CD4-positive, alpha-beta T cell (primary cell): ENCODE measurements around the gene SAXO1. TPM values are rescaled to one million over a fixed set of nuclear protein-coding genes. Genes with fewer than 3 reads are reported as not detected.

Source experiments
- ATAC-seq: fragments of 200-7000 bp; cut with Tn5 transposase; one replicate; pipeline ENCODE4 v1.10.0; 2022; ENCODE audit warnings: mild to moderate bottlenecking; ENCODE audit not compliant: poor library complexity
- CTCF ChIA-PET: fragments of 350-600 bp; sonication (Branson Sonifier 250); formaldehyde crosslinking; loops from one replicate; lab custom pipeline; 2021; ENCODE audit warnings: antibody characterized with exemption, inconsistent platforms; lab: Charles Lee
- POLR2A ChIA-PET: fragments of 350-600 bp; sonication (Branson Sonifier 250); formaldehyde crosslinking; loops from one replicate; lab custom pipeline; 2021; ENCODE audit warnings: antibody characterized with exemption, inconsistent platforms; lab: Charles Lee
- DNase-seq, 14 experiments: peaks; one replicate each; pipeline ENCODE4 v3.0.0-alpha.2; 2013 to 2020; ENCODE audit warnings: mixed read lengths in 2 of 14
- H3K27ac ChIP-seq, 2 donors: one replicate each; pipeline versions ENCODE4 v1.5.1 to v1.7.0; 2013; ENCODE audit warnings: low read length in 2 of 2, low read depth in 1 of 2, mild to moderate bottlenecking in 1 of 2
- H3K27me3 ChIP-seq, 2 experiments: 1 replicate in 1 of 2; 2 replicates in 1 of 2; pipeline versions ENCODE4 v1.6.1 to v1.7.0; 2013; ENCODE audit warnings: low read length in 2 of 2, control low read depth in 1 of 2, mild to moderate bottlenecking in 1 of 2, moderate library complexity in 1 of 2; ENCODE audit not compliant: insufficient read depth in 2 of 2, control insufficient read depth in 1 of 2
- H3K36me3 ChIP-seq: one replicate; pipeline ENCODE4 v1.6.1; 2013; ENCODE audit warnings: low read length, control low read depth; ENCODE audit not compliant: insufficient read depth
- H3K4me1 ChIP-seq: one replicate; pipeline ENCODE4 v1.6.1; 2013; ENCODE audit warnings: low read length, control low read depth; ENCODE audit not compliant: insufficient read depth
- H3K4me3 ChIP-seq: one replicate; pipeline ENCODE4 v1.5.1; 2013; ENCODE audit warnings: mild to moderate bottlenecking, low read length, moderate library complexity
- H3K9me3 ChIP-seq, 2 experiments: 1 replicate in 1 of 2; 2 replicates in 1 of 2; pipeline versions ENCODE4 v1.6.1 to v1.7.0; 2013; ENCODE audit warnings: low read length in 2 of 2, mild to moderate bottlenecking in 2 of 2, control low read depth in 1 of 2, moderate library complexity in 1 of 2; ENCODE audit not compliant: control insufficient read depth in 1 of 2, insufficient read depth in 1 of 2
- H3K27ac Mint-ChIP-seq: one replicate; pipeline ENCODE4 v1.8.0; 2020; ENCODE audit warnings: mixed read lengths
- H3K27me3 Mint-ChIP-seq: one replicate; pipeline ENCODE4 v1.8.0; 2021; ENCODE audit warnings: mixed read lengths
- H3K36me3 Mint-ChIP-seq: one replicate; pipeline ENCODE4 v1.8.0; 2021; ENCODE audit warnings: low read depth, mixed read lengths
- H3K4me1 Mint-ChIP-seq: one replicate; pipeline ENCODE4 v1.8.0; 2021; ENCODE audit warnings: low read depth, mixed read lengths
- H3K4me3 Mint-ChIP-seq: one replicate; pipeline ENCODE4 v1.8.0; 2020; ENCODE audit warnings: mild to moderate bottlenecking, mixed read lengths
- H3K9me3 Mint-ChIP-seq: one replicate; pipeline ENCODE4 v1.8.0; 2020; ENCODE audit warnings: mixed read lengths
- CTCF ChIP-seq: fragments of 200-600 bp; IDR thresholded peaks from one replicate; pipeline ENCODE4 v1.8.0; 2022; ENCODE audit warnings: antibody characterized with exemption, mild to moderate bottlenecking
- intact Hi-C, 2 experiments: fragments of 100-400 bp; cut with DNase I in 1 of 2; cut with micrococcal nuclease in 1 of 2; formaldehyde crosslinking; loops; one replicate each; pipeline versions ENCODE4 v1.15.1 to v1.9.0; 2023 to 2025; cut with DNase I, micrococcal nuclease
- total RNA-seq, 174 experiments: library from RNA in 2 of 174; stranded (reverse) in 2 of 174; gene quantifications; one replicate each; pipeline ENCODE4 v1.2.3 and lab custom pipeline; 2021 to 2026

SAXO1 gene
- total RNA-seq, 2 experiments from 2014 or later, result 0.19 to 0.34 TPM

- Mint-ChIP-seq H3K27me3 (peaks cover 11% of the 10 kb centered on the region), H3K9me3 (no peaks in the 10 kb centered on the region), H3K27ac (no peak overlapping the region), H3K36me3 (no peaks in the 10 kb centered on the region), H3K4me1 (peaks cover 9% of the 10 kb centered on the region), H3K4me3 (no peak overlapping the region)
- Histone ChIP-seq H3K27me3 (no peaks in the 10 kb centered on the region), H3K4me3 (no peak overlapping the region), H3K4me1 (no peaks in the 10 kb centered on the region), H3K9me3 (no peaks in the 10 kb centered on the region), H3K36me3 (no peaks in the 10 kb centered on the region), H3K27ac (no peak overlapping the region)
- DNase-seq, result no peak
- intact Hi-C loops, result no loop called here
- CTCF ChIA-PET, result no interaction called here
- POLR2A ChIA-PET, result no interaction called here
- no peak for TF ChIP-seq CTCF
- ATAC-seq, result no peak
Measured at GRCh38 chr9:18978188-18978587, 54.8 kb downstream of the SAXO1 start.

- Histone ChIP-seq H3K9me3 (no peaks in the 10 kb centered on the region), H3K27ac (no peak overlapping the region), H3K36me3 (no peaks in the 10 kb centered on the region), H3K4me3 (no peak overlapping the region), H3K27me3 (no peaks in the 10 kb centered on the region), H3K4me1 (no peaks in the 10 kb centered on the region)
- Mint-ChIP-seq H3K27ac (no peak overlapping the region), H3K9me3 (no peaks in the 10 kb centered on the region), H3K36me3 (no peaks in the 10 kb centered on the region), H3K4me1 (peaks cover 9% of the 10 kb centered on the region), H3K27me3 (peaks cover 14% of the 10 kb centered on the region), H3K4me3 (no peak overlapping the region)
- ChIA-PET POLR2A (no interaction called here), CTCF (no interaction called here)
- no peak for DNase-seq
- intact Hi-C loops, result no loop called here
- ATAC-seq, result no peak
- no peak for TF ChIP-seq CTCF
Measured at GRCh38 chr9:18976709-18977531, 56.1 kb downstream of the SAXO1 start.

GRCh38 chr9:18976221-18976708 lies 56.7 kb downstream of the SAXO1 start:
- Mint-ChIP-seq H3K4me1 (peaks cover 9% of the 10 kb centered on the region), H3K27ac (no peak overlapping the region), H3K4me3 (no peak overlapping the region), H3K9me3 (no peaks in the 10 kb centered on the region), H3K36me3 (no peaks in the 10 kb centered on the region), H3K27me3 (peaks cover 18% of the 10 kb centered on the region)
- H3K27me3 ChIP-seq, result peaks cover 0 to 1% of the 10 kb centered on the region in 2 experiments
- ChIA-PET CTCF (no interaction called here), POLR2A (no interaction called here)
- DNase-seq, result no peak
- H3K4me1 ChIP-seq, result no peaks in the 10 kb centered on the region
- no peak for TF ChIP-seq CTCF
- H3K9me3 ChIP-seq, result no peaks in the 10 kb centered on the region
- intact Hi-C loops, result no loop called here
- no peak overlapping the region for H3K4me3 ChIP-seq
- no peak overlapping the region for H3K27ac ChIP-seq
- H3K36me3 ChIP-seq, result no peaks in the 10 kb centered on the region
- no peak for ATAC-seq
